ENCODE data around the gene LEPR.

DNA sequence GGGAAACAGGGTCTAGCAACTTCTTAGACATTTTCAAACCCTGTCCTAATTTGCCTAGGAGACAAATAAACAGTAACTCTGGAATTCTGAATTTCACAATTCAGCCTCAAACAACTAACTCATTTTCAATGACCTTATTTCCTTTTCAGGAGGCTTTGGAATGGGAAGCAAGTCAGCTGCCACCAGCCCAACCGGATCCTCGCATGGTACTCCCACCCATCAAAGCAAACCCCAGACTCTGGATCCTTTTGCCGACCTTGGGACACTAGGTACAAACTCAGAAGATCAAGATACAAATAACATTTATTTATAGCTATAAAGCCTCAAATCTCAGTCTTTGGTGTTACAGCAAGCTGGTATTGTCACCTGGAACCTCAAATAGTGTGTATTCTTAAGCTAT lies 18.9 kb upstream of the LEPR start:
- TF ChIP-seq, protein P1, sequence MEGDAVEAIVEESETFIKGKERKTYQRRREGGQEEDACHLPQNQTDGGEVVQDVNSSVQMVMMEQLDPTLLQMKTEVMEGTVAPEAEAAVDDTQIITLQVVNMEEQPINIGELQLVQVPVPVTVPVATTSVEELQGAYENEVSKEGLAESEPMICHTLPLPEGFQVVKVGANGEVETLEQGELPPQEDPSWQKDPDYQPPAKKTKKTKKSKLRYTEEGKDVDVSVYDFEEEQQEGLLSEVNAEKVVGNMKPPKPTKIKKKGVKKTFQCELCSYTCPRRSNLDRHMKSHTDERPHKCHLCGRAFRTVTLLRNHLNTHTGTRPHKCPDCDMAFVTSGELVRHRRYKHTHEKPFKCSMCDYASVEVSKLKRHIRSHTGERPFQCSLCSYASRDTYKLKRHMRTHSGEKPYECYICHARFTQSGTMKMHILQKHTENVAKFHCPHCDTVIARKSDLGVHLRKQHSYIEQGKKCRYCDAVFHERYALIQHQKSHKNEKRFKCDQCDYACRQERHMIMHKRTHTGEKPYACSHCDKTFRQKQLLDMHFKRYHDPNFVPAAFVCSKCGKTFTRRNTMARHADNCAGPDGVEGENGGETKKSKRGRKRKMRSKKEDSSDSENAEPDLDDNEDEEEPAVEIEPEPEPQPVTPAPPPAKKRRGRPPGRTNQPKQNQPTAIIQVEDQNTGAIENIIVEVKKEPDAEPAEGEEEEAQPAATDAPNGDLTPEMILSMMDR (IDR thresholded peaks at IDR 0.05) = no peak
- TF ChIP-seq POLR2A (IDR thresholded peaks at IDR 0.05) = no peak

Data from esophagus squamous epithelium (tissue), 4 donors.